ACC112 (cell line): ENCODE data around the gene TDRD1.

Source experiments
- H2AFZ ChIP-seq: fragments of 200-600 bp; sonication (generic); one replicate; pipeline ENCODE4 v1.6.0; 2017; ENCODE audit warnings: antibody characterized with exemption, low read length; ENCODE audit not compliant: unreplicated experiment
- H3K27ac ChIP-seq: fragments of 200-600 bp; sonication (generic); 2 replicates; pipeline ENCODE4 v1.5.1; 2014; ENCODE audit warnings: low read depth, mild to moderate bottlenecking, antibody characterized with exemption, low read length, moderate library complexity
- H3K27me3 ChIP-seq: fragments of 200-600 bp; sonication (generic); 2 replicates; pipeline ENCODE4 v1.6.1; 2014; ENCODE audit warnings: mild to moderate bottlenecking, antibody characterized with exemption, low read length, moderate library complexity, mixed read lengths; ENCODE audit not compliant: insufficient read depth
- H3K36me3 ChIP-seq: fragments of 200-600 bp; sonication (generic); 2 replicates; pipeline ENCODE4 v1.6.1; 2016; ENCODE audit warnings: mild to moderate bottlenecking, antibody characterized with exemption, low read length, moderate library complexity, mixed read lengths; ENCODE audit not compliant: insufficient read depth
- H3K4me1 ChIP-seq: fragments of 200-600 bp; sonication (generic); one replicate; pipeline ENCODE4 v1.6.1; 2016; ENCODE audit warnings: low read length, mixed read lengths; ENCODE audit not compliant: insufficient read depth, unreplicated experiment, control insufficient read depth
- H3K4me3 ChIP-seq: fragments of 200-600 bp; sonication (generic); 2 replicates; pipeline ENCODE4 v1.5.1; 2014; ENCODE audit warnings: mild to moderate bottlenecking, low read depth, low read length
- H3K79me2 ChIP-seq: fragments of 200-600 bp; sonication (generic); one replicate; pipeline ENCODE4 v1.6.0; 2016; ENCODE audit warnings: low read length; ENCODE audit not compliant: control insufficient read depth, unreplicated experiment, insufficient read depth

Gene TDRD1

DNA sequence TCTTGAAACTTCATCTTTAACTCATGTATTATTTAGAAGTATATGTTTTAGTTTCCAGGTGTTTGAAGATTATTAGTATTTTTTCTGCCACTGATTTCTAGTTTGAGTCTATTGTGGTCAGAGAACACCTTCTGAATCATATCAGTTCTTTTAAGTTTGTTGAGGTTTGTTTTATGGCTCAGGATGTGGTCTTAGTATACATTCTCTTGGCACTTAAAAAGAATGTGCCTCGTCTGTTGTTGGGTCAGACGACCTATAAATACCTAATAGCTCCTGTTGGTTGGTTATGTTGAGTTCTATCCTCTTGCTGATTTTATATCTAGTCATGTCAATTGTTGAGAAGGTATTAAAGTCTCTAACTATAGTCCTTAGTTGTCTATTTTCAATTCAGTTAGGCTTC lies 15.9 kb downstream of the TDRD1 start:
- no peak overlapping the region for H3K27ac ChIP-seq
- no peaks in the 10 kb centered on the region for H3K4me1 ChIP-seq
- H2AFZ ChIP-seq: no peak overlapping the region
- H3K27me3 ChIP-seq: peaks cover 14% of the 10 kb centered on the region
- H3K36me3 ChIP-seq: no peaks in the 10 kb centered on the region
- H3K4me3 ChIP-seq: no peak overlapping the region
- no peaks in the 10 kb centered on the region for H3K79me2 ChIP-seq

DNA sequence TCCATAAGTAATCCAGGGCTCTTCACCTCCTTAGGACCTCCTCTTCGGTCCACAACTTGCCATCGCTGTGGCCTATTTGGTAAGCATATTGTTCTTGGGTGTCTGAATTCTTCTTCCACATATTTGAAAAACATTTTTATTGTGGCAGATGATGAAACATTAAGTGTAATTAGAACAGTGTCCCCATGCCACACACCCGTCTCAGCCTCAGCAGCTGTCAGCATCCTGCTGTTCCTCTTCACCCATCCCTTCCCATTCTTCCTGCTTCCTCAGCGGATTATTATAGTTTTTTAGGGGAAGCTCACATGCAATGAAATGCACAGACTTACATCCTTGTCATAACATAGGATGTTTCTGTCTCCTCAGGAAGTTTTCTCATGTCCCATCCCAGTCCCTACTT lies 20.1 kb downstream of the TDRD1 start:
- Histone ChIP-seq H3K4me3 (no peak overlapping the region), H3K36me3 (no peaks in the 10 kb centered on the region), H3K27ac (no peak overlapping the region), H3K79me2 (no peaks in the 10 kb centered on the region), H2AFZ (no peak overlapping the region), H3K27me3 (peaks cover 10% of the 10 kb centered on the region; the same call in 1 of the 2 replicates), H3K4me1 (no peaks in the 10 kb centered on the region)

DNA sequence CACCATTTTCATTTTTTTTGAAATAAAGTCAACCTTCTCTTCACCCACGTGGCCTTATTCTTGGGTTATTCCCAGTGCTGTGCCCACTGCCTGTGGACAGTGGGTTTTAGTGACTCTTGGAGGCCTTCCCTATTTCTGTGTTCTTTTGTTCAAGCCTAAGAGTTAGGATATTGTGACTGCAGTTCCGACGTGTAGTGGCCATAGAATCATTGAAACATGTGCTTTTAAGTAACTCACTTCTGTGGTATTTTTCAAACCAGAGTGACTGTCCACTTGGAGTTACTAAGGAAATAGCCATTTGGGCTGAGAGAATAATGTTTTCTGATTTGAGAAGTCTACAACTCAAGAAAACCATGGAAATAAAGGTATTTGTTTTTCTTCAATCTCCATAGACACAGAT lies 23.7 kb downstream of the TDRD1 start:
- Histone ChIP-seq H3K4me1 (no peaks in the 10 kb centered on the region), H3K4me3 (no peak overlapping the region), H3K36me3 (no peaks in the 10 kb centered on the region), H3K27ac (no peak overlapping the region), H3K27me3 (peaks cover 8% of the 10 kb centered on the region), H3K79me2 (no peaks in the 10 kb centered on the region), H2AFZ (no peak overlapping the region)

DNA sequence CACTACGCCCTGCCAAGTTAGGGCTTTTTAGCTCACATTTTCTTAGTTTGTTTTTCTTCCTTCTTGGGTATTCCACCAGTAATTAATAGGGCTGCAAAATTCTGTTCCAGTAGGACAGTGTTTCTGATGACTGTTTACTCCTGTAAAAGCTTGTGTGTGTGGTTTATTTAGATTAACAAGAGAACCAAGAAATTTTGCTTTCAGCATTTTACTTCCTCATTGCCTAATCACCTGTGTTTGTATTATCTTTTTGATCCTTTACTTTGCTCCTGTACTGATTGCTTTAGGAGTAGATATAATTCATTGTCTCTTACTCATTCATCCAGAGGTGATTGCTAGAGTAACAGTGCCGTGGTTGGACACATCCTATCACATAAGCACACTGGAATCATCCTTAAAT lies 27.7 kb downstream of the TDRD1 start:
- Histone ChIP-seq H3K27ac (no peak overlapping the region), H2AFZ (no peak overlapping the region), H3K4me3 (no peak overlapping the region), H3K27me3 (peaks cover 13% of the 10 kb centered on the region), H3K79me2 (no peaks in the 10 kb centered on the region), H3K36me3 (no peaks in the 10 kb centered on the region), H3K4me1 (no peaks in the 10 kb centered on the region)

DNA sequence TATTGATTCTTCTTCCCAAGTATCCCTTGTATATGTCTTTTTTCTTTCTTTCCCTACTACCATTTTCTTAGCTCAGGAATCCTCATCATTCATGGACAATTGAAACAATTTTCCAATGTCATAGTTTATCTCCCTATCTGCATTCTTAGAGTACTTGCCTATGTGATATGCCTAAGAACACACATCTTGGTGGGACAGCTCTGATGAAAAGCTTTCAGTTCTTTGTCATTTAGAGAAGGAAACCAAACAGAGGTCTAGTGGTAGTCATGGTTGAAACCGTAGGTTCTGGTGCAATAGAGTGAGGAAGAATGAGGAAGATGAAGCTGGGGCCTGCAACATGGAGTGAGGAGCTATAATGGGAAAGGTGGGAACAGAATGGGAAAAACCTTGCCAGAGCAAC lies 28.2 kb downstream of the TDRD1 start:
- no peak overlapping the region for H2AFZ ChIP-seq
- no peaks in the 10 kb centered on the region for H3K36me3 ChIP-seq
- H3K27ac ChIP-seq: no peak overlapping the region
- H3K4me3 ChIP-seq: no peak overlapping the region
- no peaks in the 10 kb centered on the region for H3K79me2 ChIP-seq
- H3K27me3 ChIP-seq: peaks cover 13% of the 10 kb centered on the region
- no peaks in the 10 kb centered on the region for H3K4me1 ChIP-seq

DNA sequence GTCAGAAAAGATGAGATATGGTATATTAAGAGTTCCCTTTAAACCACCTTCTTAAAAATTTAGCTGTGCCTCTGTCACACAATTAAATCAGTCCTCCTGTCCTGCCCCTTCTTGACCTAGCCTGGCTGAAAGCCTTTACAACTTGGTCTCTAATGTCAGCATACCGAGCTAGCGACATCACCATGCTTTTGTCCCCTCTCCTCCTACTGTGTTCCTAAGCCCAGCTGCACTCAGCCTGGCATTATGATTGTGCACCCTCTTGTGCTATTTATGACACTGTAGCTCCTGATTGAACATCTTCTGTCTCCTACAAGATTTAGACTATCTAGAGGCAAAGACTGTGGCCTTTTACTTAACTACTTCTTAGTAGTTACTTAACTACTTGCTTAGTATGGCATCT lies 29.2 kb downstream of the TDRD1 start:
- peaks cover 13% of the 10 kb centered on the region for H3K27me3 ChIP-seq
- no peaks in the 10 kb centered on the region for H3K36me3 ChIP-seq
- no peak overlapping the region for H2AFZ ChIP-seq

DNA sequence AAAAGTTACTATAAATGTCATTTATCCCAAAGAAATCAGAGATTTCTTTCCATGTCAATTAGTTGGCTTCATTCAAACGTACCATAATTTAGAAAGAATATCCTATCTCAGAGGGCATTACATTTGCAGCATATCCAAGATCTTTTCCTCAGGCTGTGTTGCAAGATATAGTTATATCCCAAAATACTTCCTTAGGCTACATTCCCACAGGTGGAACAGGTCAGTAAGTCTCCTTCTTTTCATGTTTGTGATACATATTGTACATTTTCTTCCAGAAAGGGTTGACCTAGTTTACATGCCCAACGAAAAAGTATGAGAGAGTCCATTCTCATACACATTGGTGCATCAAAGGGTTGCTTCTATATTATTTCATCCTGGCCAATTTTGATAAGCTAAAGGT lies 33.0 kb downstream of the TDRD1 start:
- no peaks in the 10 kb centered on the region for H3K79me2 ChIP-seq
- H3K27ac ChIP-seq: no peak overlapping the region
- H3K4me1 ChIP-seq: no peaks in the 10 kb centered on the region
- no peak overlapping the region for H3K4me3 ChIP-seq
- H2AFZ ChIP-seq: no peak overlapping the region
- H3K36me3 ChIP-seq: 0 out of 2 replicates have a peak, but pooled peaks cover 4% of the 10 kb centered on the region
- H3K27me3 ChIP-seq: peaks cover 20% of the 10 kb centered on the region

More for the DNA sequence above, 29.2 kb downstream of the TDRD1 start:
- Histone ChIP-seq H3K4me3 (no peak overlapping the region), H3K4me1 (no peaks in the 10 kb centered on the region), H3K79me2 (no peaks in the 10 kb centered on the region), H3K27ac (no peak overlapping the region)

DNA sequence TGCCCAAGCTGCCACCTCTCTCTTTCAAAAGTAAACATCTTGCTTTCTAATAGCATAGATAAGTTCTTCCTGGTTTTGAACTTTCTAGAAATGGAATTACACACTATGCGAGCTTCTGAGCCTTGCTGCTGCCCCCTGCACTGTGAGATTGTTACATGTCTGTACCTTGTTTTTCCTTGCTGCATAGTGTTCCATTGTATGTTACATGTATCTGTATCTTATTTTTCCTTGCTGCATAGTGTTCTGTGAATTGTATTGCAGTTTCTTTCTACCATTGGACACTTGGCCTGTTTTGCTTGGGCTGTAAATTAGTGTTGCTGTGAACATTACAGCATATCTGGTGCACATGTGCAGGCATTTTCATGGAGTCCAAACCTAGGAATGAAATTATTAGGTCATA lies 35.9 kb downstream of the TDRD1 start:
- Histone ChIP-seq H3K27me3 (peaks cover 25% of the 10 kb centered on the region), H3K4me3 (no peak overlapping the region), H3K27ac (no peak overlapping the region), H3K79me2 (no peaks in the 10 kb centered on the region), H3K36me3 (peaks cover 7% of the 10 kb centered on the region), H3K4me1 (no peaks in the 10 kb centered on the region), H2AFZ (no peak overlapping the region)

DNA sequence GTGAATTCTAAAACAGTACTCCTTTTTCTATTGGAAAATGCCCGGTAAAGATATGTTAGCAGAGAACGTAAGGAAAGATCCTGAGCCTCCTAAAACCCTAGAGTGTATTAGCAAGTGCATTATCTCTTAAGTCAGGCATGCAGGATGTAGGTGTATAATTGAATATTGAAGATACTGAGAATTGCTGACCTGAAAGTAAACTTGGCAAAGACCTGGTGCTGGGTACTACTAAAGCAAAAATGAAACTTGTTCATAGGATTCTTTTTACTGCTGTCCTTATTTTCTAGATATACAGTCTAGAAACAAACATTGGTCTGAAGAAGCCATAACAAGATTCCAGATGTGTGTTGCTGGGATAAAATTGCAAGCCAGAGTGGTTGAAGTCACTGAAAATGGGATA lies 41.1 kb downstream of the TDRD1 start:
- Histone ChIP-seq H3K4me3 (no peak overlapping the region), H3K4me1 (no peaks in the 10 kb centered on the region), H3K27ac (no peak overlapping the region), H3K79me2 (no peaks in the 10 kb centered on the region), H2AFZ (no peak overlapping the region), H3K36me3 (peaks cover 7% of the 10 kb centered on the region), H3K27me3 (peaks cover 41% of the 10 kb centered on the region)

DNA sequence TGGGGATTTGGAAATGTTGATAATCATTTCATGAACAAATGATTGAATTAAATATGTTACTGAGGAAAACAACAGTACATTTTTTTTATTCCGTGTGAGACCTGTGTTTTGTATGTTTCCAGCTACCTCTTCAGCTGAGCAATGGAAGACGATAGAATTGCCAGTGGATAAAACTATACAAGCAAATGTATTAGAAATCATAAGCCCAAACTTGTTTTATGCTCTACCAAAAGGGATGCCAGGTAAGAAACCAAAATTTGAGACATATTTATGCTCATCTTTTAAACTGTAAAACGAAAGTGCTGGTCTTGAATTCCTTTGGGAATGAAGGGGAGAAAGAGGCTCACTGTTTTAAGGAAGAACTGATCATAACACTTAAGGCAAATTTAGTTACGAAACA lies 42.1 kb downstream of the TDRD1 start:
- peaks cover 7% of the 10 kb centered on the region for H3K36me3 ChIP-seq
- no peaks in the 10 kb centered on the region for H3K4me1 ChIP-seq
- H2AFZ ChIP-seq: no peak overlapping the region
- H3K79me2 ChIP-seq: no peaks in the 10 kb centered on the region
- H3K27me3 ChIP-seq: peaks cover 44% of the 10 kb centered on the region
- no peak overlapping the region for H3K27ac ChIP-seq
- no peak overlapping the region for H3K4me3 ChIP-seq

DNA sequence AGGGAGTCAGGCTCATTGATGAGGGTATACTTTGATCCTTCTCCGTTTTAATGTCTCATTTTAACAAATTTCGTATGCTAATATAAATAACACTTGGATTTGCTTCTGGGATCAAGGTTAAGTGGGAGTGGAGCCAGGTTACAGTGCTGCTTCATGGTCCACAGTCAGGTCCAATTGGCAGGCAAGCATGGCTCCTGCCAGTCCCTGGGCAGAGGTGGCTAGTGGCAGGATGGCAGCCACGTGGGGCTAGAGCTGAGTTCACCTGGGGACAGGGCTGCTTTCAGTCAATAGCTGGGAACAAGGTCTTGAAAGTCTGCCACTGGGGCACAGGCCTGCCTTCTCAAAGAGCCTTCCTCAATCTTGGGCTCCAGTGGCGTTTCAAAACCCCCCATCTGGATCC lies 43.9 kb downstream of the TDRD1 start:
- H2AFZ ChIP-seq: no peak overlapping the region
- H3K79me2 ChIP-seq: no peaks in the 10 kb centered on the region
- peaks cover 50% of the 10 kb centered on the region for H3K27me3 ChIP-seq
- peaks cover 6% of the 10 kb centered on the region for H3K36me3 ChIP-seq
- no peak overlapping the region for H3K4me3 ChIP-seq
- no peaks in the 10 kb centered on the region for H3K4me1 ChIP-seq
- no peak overlapping the region for H3K27ac ChIP-seq
